Colonic mucosa (tissue), 4 donors: ENCODE data around the gene INS. TPM values are rescaled to one million over a fixed set of nuclear protein-coding genes. Genes with fewer than 3 reads are reported as not detected.

ENCODE experiments used
- DNase-seq: peaks from one replicate; pipeline ENCODE4 v3.0.0-alpha.2; 2020
- H3K27ac ChIP-seq: fragments of 200-600 bp; one replicate; pipeline ENCODE4 v1.8.0; 2021
- H3K27me3 ChIP-seq: fragments of 200-600 bp; one replicate; pipeline ENCODE4 v1.8.0; 2021
- H3K36me3 ChIP-seq: fragments of 200-600 bp; one replicate; pipeline ENCODE4 v1.8.0; 2021
- H3K4me1 ChIP-seq: fragments of 200-600 bp; one replicate; pipeline ENCODE4 v1.8.0; 2021; ENCODE audit warnings: mild to moderate bottlenecking
- H3K4me3 ChIP-seq: fragments of 200-600 bp; one replicate; pipeline ENCODE4 v1.8.0; 2021
- H3K9ac ChIP-seq, 2 donors: one replicate each; pipeline ENCODE4 v1.7.0; 2013; ENCODE audit warnings: control low read depth in 2 of 2, low read depth in 2 of 2, low read length in 2 of 2
- H3K9me3 ChIP-seq: fragments of 200-600 bp; one replicate; pipeline ENCODE4 v1.8.0; 2021
- CTCF ChIP-seq: fragments of 200-600 bp; IDR thresholded peaks from one replicate; pipeline ENCODE4 v1.8.0; 2022; ENCODE audit warnings: antibody characterized with exemption, mild to moderate bottlenecking
- intact Hi-C: fragments of 100-400 bp; cut with DNase I; formaldehyde crosslinking; loops from one replicate; pipeline ENCODE4 v1.14.1; 2022
- total RNA-seq, 2 donors: library from RNA; stranded (reverse); fragmentation: NEBNext Ultra II Directional in 1 of 2; extraction: Animal tissue kit (Norgen Biotek cat#: 25700) in 1 of 2; gene quantifications; one replicate each; pipeline ENCODE4 v1.2.1, GENCODE V29; 2021
- donor health status: healthy.
- donor health status: DM: no; HTN: no; CAD: no.
- donor health status: DM: no; HTN: no; CAD: no.

The INS gene
- total RNA-seq, 2 donors from 2014 or later, result 0.84 TPM; not detected in 1

GRCh38 chr11:2207773-2208621 is 47.0 kb upstream of the INS start:
- Histone ChIP-seq H3K9me3 (no peaks in the 10 kb centered on the region), H3K9ac (no peak overlapping the region), H3K27ac (no peak overlapping the region), H3K4me1 (peaks cover 4% of the 10 kb centered on the region), H3K36me3 (no peaks in the 10 kb centered on the region), H3K4me3 (no peak overlapping the region), H3K27me3 (no peaks in the 10 kb centered on the region)
- intact Hi-C loops, result loop anchor here (10.0 kb wide), 1 partner anchor 317 kb away; no protein-coding TSS in a partner anchor
- peak; percentile 17 for DNase-seq
- TF ChIP-seq CTCF, result no peak

GRCh38 chr11:2207212-2207611 is 46.2 kb upstream of the INS start:
- intact Hi-C loops, result loop anchor here (10.0 kb wide), 1 partner anchor 318 kb away; no protein-coding TSS in a partner anchor
- peaks cover 11% of the 10 kb centered on the region for H3K4me1 ChIP-seq
- H3K27ac ChIP-seq, result no peak overlapping the region
- no peaks in the 10 kb centered on the region for H3K36me3 ChIP-seq
- H3K9ac ChIP-seq, result no peak overlapping the region
- TF ChIP-seq CTCF, result no peak
- no peaks in the 10 kb centered on the region for H3K9me3 ChIP-seq
- no peaks in the 10 kb centered on the region for H3K27me3 ChIP-seq
- H3K4me3 ChIP-seq, result no peak overlapping the region
- no peak for DNase-seq

- intact Hi-C loops, result loop anchor here (10.0 kb wide), 1 partner anchor 319 kb away; no protein-coding TSS in a partner anchor
- H3K9me3 ChIP-seq, result no peaks in the 10 kb centered on the region
- H3K9ac ChIP-seq, result no peak overlapping the region
- no peak overlapping the region for H3K27ac ChIP-seq
- H3K27me3 ChIP-seq, result no peaks in the 10 kb centered on the region
- peaks cover 15% of the 10 kb centered on the region for H3K4me1 ChIP-seq
- DNase-seq, result peak; percentile 20
- TF ChIP-seq CTCF, result no peak
- no peak overlapping the region for H3K4me3 ChIP-seq
- no peaks in the 10 kb centered on the region for H3K36me3 ChIP-seq
Observed at GRCh38 chr11:2205981-2206690, 45.1 kb upstream of the INS start.

GRCh38 chr11:2205214-2205720 is 44.3 kb upstream of the INS start:
- intact Hi-C loops, result loop anchor here (10.0 kb wide), 1 partner anchor 320 kb away; no protein-coding TSS in a partner anchor
- H3K4me1 ChIP-seq, result peaks cover 11% of the 10 kb centered on the region
- TF ChIP-seq CTCF, result no peak
- no peaks in the 10 kb centered on the region for H3K36me3 ChIP-seq
- peak; percentile 14 for DNase-seq
- H3K9me3 ChIP-seq, result no peaks in the 10 kb centered on the region
- no peak overlapping the region for H3K4me3 ChIP-seq
- no peaks in the 10 kb centered on the region for H3K27me3 ChIP-seq
- no peak overlapping the region for H3K27ac ChIP-seq
- H3K9ac ChIP-seq, result no peak overlapping the region
